Cardiac septum (tissue), 1 donor: ENCODE results near the gene RILPL2. TPM values are rescaled to one million over a fixed set of nuclear protein-coding genes. Genes with fewer than 3 reads are reported as not detected.
A peak's percentile ranks its signal among the peaks of the same experiment; 100 is the strongest.
"Not testable (repeated sequence)": the region's sequence is repeated elsewhere in the genome, so short reads cannot be mapped to it uniquely, and the experiment has no call there.

ENCODE experiments used
- DNase-seq: peaks from one replicate; pipeline ENCODE4 v3.0.0-alpha.2; 2020; ENCODE audit warnings: low spot score
- intact Hi-C: fragments of 100-400 bp; cut with DNase I; formaldehyde crosslinking; loops from one replicate; pipeline ENCODE4 v1.14.0; 2022
- long read RNA-seq: library from polyadenylated mRNA; unstranded; transcript quantifications from one replicate; pipeline ENCODE4 v2.0.0, GENCODE V29; 2021
- total RNA-seq: library from RNA; stranded (reverse); fragmentation: NEBNext Ultra II Directional; extraction: Animal tissue kit (Norgen Biotek cat#: 25700); gene quantifications from one replicate; pipeline ENCODE4 v1.2.1, GENCODE V29; 2021
- donor health status: DM: no; HTN: no; CAD: no.

RILPL2 gene, protein sequence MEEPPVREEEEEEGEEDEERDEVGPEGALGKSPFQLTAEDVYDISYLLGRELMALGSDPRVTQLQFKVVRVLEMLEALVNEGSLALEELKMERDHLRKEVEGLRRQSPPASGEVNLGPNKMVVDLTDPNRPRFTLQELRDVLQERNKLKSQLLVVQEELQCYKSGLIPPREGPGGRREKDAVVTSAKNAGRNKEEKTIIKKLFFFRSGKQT
- total RNA-seq: 1.6 TPM
- long read RNA-seq, full-length matches to known transcripts: 10 of 12 reads
- long read RNA-seq, partial matches to known transcripts: 0 of 12 reads
- long read RNA-seq, other reads (novel, unspliced or antisense): 2 of 12 reads

DNA sequence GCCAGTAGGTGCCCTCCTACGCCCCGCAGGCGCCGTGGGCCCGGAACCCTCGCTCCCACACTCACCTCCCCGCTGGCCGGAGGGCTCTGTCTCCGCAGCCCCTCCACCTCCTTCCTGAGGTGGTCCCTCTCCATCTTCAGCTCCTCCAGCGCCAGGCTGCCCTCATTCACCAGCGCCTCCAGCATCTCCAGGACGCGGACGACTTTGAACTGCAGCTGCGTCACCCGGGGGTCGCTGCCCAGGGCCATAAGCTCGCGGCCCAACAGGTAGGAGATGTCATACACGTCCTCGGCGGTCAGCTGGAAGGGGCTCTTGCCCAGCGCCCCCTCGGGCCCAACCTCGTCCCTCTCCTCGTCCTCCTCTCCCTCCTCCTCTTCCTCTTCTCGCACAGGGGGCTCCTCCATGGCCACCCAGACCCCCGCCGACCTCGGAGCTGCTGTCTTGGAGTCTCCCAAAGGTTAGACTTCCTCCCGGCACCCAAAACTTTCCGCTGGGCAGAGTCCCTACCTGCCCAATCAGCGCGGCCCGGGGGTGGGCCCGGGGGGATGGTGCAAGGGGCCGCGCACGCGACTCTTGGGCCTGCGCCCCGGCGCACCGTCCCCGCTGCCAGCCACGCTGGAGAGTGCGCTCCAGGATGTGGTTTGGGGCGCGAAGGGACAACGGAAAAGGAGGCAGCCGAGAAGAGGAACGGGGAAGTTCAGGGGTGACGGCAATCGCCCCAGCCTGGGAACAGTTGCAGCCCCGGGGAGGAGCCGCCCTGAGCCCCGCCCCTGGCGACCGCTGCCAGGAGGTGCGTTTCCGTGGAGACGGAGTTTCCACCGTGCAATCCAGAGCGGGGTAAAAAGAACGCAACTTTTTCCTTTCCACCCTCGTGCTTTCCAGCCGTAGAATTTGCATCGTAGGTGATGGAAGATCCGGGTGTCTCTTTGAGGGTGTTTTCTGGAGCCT lies at the start of gene RILPL2:
Gene RILPL2, minus strand, starts transcription at position 668 of the 948 bp plus-strand sequence. Its CDS starts 264 bp downstream, at position 404.
- intact Hi-C loops: loop anchor here (5.0 kb wide), 1 partner anchor 49 kb away; no protein-coding TSS in a partner anchor
- peak; percentile 98 for DNase-seq

DNA sequence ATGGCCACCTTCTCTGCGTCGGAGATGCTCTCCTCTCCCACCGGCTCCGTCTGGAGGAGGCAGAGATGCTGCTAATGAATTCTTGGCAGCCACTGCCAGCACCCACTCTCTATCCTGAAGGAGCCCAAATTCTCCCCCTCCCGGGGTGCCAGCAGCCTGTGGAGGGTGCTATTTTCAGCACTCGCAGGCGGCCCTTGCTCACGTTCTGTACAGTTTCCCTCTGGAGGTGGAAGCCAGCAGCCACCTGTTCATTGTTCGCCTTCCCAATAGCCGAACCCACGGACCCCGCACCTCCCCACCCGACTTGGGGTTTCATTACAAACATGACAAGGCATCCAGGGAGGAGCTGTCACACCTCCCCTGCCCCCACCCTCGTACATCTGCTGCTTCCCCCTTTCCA lies 49.3 kb upstream of the RILPL2 start:
- DNase-seq: no peak
- intact Hi-C loops: no loop called here

DNA sequence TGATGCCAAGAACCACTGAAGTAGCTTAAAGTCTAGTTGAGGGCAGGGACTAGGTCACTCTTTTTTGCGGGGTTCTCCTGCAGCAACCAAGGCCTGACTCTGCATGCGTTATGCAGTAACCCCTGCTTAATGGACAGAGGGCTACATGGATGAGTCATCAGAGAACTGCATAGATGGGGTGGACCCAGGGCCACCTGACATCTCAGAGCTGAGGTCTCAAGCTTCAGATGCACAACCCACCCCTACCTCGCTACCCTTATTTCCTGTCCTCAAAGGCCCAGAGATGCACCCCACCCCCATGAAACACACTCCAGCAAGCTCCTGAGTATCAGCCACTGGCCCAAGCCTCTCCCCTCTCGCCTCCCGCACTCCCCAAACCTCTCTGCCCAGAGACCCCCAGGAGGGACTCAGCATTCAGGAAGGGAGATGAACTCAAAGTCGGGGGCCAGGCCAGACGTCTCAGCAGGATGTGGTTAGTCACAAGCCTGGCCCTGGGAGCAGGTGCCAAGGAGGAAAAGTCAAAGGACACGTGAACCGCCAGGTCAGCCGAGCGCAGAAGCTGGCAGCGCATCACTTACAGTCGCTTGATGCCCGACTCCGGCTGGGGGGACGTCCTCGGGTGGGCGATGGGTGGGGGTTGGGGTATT lies 47.2 kb upstream of the RILPL2 start:
- DNase-seq: no peak
- intact Hi-C loops: no loop called here

DNA sequence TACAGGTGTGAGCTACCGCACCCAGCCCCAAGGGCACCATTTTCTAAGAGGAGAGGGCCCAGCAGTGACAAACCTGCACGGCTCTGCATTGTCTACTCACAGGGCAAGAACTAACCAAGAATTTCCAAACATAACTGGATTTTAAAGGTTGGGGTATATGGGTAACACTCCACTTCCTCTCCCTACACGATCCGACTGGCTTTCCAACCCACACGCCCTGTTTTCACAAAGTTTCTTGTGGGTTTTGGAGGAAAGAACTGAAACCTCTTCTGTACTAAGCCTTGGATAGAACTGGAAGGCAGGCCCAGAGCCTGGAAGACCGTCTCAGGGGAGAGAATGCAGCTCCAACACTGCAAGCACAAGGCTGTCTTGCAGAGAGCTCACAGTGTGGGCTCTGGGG lies 46.4 kb upstream of the RILPL2 start:
- DNase-seq: no peak
- intact Hi-C loops: no loop called here

DNA sequence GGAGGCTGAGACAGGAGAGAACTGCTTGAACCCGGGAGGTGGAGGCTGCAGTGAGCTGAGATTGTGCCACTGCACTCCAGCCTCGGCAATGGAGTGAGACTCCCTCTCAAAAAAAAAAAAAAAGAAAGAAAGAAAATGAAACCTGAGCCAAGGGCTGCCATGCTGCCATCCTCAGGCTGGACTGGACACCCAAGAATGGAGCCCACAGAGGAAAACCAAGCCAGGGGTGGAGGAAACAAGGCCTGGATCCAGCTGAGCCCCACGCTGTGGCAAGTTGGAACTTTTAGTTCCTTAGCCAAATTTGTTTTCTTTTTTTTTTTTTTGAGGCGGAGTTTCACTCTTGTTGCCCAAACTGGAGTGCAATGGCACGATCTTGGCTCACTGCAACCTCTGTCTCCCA lies 44.8 kb upstream of the RILPL2 start:
- DNase-seq, intact Hi-C loops: not testable (repeated sequence)

DNA sequence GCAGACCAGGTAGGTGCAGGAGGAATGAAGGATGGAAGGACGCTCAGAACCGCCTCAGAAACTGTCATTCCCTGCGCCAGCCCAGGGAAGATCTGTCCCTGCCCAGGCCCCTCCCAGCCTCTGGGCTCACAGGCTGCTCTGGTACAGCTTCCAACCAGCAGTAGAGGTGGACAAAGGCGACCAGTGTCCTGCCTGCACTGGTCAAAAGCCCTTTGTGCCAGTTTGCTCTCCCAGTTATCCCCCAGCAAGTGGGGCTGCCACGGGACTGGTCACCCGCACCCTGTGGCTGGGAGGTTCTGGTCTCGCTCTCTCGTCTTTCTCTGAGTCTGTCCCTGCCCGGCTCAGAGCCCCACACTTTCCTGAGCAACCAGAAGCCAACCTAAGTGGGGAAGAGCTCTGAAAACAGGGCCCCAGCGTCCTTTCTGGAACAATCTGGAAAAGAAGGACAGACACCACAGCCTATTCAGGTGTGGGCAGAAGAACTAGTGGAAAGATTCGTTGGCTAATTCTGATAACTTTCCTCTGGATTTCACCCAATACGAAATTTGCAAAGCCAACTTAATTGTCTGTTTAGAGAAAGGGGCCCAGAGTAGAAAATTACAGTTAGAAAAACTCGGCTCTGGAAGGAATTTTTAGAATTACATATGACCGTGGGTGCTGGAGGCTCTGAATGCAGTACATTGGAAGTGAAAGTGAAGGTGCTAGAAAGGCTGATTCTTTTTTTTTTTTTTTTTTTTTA lies 43.1 kb upstream of the RILPL2 start:
- DNase-seq: no peak
- intact Hi-C loops: no loop called here

DNA sequence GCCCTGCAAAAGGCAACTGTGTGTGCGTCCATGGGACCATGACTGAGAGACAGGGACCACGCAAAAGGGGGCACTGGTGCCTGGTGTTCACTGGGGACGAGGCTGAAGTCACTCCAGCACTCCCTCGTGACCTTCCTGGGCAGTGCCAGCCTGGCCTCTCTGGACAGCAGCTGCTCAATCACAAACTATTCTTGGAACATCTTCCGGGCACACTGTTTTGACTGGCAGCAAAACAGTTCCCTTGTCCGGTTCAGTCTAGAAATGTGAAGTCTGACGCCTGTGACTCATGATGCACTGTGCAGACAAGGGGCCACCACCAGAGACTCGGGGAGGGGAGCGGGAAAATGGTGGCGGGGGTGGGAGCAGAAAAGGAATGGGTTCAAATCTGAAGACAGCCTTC lies 42.3 kb upstream of the RILPL2 start:
- intact Hi-C loops: loop anchor here (1.0 kb wide), 1 partner anchor 41 kb away; no protein-coding TSS in a partner anchor
- peak; percentile 89 for DNase-seq

DNA sequence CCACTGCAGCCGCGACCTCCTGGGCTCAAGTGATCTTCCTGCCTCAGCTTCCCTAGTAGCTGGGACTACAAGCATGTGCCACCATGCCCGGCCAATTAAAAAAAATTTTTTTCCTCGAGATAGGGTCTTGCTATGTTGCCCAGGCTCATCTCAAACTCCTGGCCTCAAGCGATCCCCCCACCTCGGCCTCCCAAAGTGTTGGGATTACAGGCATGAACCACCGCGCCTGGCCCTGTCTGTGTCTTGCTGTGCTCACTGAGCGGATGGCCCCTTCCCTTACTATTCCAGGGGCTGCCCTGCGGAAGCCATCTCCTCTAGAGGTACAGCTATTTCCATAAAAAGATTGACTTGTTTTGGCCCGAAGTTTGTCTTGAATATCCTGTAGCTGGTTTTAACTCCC lies 41.6 kb upstream of the RILPL2 start:
- intact Hi-C loops: loop anchor here (1.0 kb wide), 1 partner anchor 41 kb away; no protein-coding TSS in a partner anchor

DNA sequence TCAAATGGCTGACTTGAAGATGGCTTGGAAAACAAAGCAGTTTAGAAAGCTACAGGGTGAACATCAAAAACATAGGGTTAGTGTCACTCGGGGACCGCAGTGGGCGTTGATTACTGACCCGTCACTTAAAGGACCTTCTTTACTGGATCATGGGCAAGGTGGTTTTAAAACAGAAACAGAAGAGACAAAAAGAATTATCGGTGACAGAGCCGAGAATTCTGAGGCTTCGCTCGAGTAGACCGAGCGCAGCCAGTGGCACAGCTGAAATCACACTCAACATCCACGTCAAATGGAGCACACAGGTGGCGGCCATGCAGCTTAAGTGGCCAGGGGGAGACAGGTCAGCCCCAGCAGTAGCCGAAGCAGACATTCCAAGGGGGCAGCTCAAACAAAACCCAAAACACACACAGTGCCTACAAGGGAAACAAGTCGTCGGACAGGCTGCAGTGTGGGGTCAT lies 38.8 kb upstream of the RILPL2 start:
- intact Hi-C loops: no loop called here
- DNase-seq: no peak

More for the DNA sequence above, 41.6 kb upstream of the RILPL2 start:
- DNase-seq: no peak

DNA sequence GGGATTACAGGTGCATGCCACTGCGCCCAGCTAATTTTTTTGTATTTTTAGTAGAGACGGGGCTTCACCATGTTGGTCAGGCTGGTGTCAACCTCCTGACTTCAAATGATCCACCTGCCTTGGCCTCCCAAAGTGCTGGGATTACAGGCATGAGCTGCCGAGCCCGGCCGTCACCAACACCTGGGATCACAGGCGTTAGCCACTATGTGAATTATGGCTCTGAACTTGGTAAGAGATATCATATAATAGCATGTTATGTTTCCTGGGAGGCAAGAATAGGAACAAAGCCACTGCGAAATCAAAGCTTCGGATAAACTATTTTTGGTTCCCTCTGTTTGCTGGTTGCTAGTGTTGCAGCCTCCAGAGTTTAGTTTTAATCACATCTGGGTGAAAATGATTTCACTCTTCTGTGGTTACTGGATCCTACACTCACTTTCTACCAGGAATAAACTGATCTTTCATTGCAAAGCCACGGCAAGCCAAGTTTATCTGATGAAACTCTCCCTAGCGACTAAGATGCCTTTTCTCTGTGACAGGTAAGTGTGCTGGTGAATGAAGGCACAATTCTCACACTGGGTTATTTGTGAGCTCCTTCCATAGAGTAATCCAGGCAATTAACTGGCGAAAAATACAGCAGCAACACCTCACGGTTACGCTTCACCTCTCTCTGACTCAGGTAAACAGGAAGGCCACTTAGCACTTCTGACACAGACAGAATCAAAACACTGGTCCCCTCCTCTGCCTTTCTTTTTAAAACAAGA lies 38.2 kb upstream of the RILPL2 start:
- intact Hi-C loops: no loop called here
- DNase-seq: no peak

DNA sequence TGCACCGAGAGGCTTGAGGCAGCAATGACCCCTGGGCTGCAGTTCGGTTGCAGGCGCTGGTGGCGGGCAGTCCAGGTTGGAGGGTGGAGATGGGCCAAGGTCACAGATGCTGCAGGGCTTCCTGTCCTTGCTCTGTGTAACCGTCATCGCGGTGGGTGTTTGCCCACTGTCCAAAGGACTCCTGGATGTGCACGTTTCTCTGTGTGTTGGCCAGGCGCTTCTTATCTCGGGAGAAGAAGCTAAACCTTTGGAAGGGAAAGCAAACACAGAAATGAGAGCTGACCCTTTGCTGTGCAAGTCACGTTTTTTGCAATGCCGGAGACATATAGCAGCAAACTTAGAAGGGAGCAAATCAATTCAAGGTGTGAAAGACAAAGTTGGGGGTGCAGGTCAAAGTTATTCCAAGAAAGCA lies 36.0 kb upstream of the RILPL2 start:
- intact Hi-C loops: no loop called here
- DNase-seq: no peak

DNA sequence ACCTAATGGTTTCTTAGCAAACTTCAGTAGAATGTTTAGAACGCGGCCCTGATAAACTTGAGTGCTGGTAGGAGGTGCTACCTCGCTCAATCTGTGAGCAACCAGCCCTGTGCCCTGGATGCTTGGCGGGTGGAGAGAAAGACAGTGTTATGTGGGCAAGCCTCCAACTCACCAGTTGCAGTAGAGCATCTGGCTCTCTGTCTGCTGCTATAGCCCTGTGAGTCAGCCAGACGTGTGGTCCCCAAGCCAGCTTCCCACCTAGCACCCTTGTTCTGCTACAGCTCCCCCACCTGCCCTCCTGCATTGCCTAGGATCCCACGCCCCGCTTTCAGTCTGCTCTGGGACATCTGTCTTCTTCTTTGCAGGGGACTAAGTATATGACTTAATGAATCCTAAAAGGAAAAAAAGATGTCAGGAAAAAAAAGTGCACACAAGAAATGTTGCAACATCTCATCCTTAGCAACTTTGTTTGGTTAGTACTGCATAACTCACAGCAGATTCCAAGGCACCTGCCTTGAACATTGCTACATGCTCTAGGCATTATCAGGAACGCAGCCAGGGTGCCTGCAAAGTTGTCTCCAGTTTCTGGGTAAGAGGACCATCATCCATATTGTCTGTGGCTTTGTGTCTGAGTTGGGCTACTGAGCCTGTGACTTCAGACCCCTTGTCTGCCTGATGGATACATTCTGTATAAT lies 35.0 kb upstream of the RILPL2 start:
- intact Hi-C loops: no loop called here
- DNase-seq: no peak

DNA sequence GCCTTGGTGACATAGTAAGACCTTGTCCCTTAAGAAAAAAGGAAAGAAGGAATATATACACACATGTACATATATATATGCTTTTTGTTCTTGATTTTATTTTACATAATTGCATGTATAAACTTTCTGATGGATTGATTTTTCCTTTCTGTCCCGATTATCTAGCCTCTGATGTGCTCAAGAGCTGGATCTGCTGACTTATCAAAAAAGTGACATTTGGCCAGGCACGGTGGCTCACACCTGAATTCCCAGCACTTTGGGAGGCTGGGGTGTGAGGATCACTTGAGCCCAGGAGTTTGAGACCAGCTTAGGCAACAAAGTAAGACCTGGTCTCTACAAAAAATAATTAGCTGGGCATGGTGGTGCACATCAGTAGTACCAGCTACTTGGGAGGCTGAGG lies 33.5 kb upstream of the RILPL2 start:
- intact Hi-C loops: no loop called here
- no peak for DNase-seq

DNA sequence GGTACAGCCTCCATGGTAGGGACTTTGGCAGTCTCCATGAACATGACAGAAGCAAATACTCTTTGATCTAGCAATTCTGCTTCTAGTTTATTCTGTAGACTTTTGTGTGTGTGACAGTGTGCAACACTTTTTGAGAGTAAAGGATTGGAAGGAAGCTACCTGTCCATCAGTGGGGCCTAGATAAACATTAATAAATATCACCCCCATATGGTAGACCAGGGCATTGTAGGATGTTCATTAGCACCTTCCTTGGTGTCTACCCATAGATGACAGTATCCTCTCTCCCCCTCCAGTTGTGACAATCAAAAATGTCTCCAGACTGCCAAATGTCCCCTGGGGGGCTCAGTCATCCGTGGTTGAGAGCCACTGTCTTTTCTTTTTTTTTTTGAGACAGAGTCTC lies 32.3 kb upstream of the RILPL2 start:
- intact Hi-C loops: no loop called here

DNA sequence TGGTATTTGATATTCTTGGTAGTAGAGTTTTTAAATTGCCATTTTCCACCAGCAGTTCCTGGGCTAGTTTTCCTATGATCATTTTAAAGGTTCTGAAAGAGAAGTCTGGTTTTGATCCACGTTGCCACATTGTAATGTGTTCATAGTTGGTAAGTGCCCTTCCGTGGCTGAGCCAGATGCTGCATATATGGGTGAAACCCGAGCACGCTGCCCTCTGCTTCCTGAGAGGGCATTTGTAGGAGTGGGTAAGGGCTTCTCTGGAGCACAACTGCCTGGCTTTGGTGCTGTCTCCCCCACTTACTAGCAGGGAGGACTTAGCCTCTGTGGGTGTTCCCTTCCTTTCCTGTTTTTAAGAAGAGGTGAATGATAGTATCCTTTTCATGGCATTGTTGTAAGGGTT lies 28.6 kb upstream of the RILPL2 start:
- intact Hi-C loops: no loop called here
- DNase-seq: no peak

More for the DNA sequence above, 32.3 kb upstream of the RILPL2 start:
- no peak for DNase-seq

DNA sequence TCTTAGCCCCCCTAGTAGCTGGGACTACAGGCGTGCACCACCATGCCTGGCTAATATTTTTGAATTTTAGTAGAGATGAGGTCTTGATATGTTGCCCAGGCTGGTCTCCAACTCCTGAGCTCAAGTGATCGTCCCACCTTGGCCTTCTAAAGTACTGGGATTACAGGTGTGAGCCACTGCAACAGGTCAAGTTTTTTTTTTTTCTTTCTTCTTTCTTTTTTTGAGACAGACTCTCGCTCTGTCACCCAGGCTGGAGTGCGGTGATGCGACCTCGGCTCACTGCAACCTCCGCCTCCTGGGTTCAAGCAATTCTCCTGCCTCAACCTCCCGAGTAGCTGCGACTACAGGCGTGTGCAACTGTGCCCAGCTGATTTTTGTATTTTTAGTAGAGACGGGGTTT lies 26.7 kb upstream of the RILPL2 start:
- intact Hi-C loops, DNase-seq: not testable (repeated sequence)

DNA sequence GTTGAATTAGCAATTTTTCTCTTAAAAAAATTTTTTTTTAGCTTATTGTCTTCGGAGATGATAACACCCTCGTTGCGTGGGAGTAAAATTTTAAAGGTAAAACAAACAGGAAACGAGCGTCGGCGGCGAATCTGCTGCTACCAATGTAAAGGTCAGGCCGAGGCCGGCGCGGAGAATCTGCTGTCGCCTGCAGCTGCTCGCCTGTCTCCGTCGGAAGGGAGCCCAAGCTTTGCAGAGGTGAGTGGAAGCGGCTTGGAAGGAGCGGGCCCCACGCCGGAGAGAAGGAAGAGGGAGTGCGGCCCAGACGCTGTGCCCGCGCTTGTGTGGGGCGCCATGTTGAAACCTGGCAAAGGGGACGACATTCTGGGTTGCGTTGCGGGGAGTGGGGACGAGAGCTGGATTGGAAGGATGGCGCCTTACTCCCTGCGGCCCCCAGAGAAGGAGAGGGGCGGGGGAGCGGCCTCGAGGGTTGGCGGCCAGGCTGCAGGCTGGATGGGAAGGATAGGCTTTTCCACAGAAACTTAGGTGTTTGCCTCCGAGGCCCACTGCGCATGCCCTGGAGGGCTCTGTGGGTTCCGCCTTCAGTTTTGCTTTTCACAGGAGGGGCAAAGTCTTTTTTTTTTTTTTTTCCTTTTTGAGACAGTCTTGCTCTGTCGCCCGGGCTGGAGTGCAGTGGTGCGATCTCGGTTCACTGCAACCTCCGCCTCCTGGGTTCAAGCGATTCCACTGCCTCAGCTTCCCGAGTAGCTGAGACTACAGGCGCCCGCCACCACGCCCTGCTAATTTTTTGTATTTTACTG lies 21.7 kb upstream of the RILPL2 start, which contains the start of gene SNRNP35:
Gene SNRNP35, plus strand, starts transcription at position 160 of the 800 bp plus-strand sequence. CDS start 7,402 bp downstream, outside the sequence.
- intact Hi-C loops: loop anchor here (5.0 kb wide), 1 partner anchor 124 kb away; the partner anchor contains the start of gene TMED2

More for the DNA sequence above, 21.7 kb upstream of the RILPL2 start, which contains the start of gene SNRNP35:
- DNase-seq: peak; percentile 92
